Activated CD4-positive, alpha-beta T cell treated with anti-CD3 and anti-CD28 coated beads for 24 hours (primary cell): ENCODE data around the gene MID1.

Experiments used
- DNase-seq, 2 donors: peaks; one replicate each; pipeline ENCODE4 v3.0.0-alpha.2; 2020; ENCODE audit warnings: low read depth in 2 of 2

The MID1 gene

GRCh38 chrX:10486373-10486772 lies 134.0 kb downstream of the MID1 start:
- no peak for DNase-seq

DNA sequence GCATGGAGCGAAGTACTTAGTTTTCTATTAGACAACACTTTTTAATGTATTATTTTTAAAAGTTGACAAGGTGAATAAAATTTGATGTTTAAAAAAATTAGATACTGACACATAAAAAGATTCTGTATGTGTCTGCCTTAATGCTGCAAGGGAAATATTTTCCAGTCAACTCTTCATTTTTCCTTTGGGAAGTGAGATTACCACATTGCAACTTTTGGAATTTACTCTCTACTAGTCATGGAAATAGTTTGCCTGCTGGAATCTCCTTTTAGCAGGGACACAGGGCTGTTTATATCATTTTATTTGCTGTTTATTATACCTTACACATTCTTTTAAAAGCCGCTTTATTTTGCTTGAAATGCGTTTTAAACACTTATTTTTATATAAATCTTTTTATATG lies 135.1 kb downstream of the MID1 start:
- DNase-seq = no peak

- no peak for DNase-seq
These were observed 135.6 kb downstream of the MID1 start for GRCh38 chrX:10484683-10485247.

- DNase-seq = no peak
These were observed 137.1 kb downstream of the MID1 start for GRCh38 chrX:10483191-10483831.

GRCh38 chrX:10482708-10483107 lies 137.7 kb downstream of the MID1 start:
- DNase-seq = no peak

DNA sequence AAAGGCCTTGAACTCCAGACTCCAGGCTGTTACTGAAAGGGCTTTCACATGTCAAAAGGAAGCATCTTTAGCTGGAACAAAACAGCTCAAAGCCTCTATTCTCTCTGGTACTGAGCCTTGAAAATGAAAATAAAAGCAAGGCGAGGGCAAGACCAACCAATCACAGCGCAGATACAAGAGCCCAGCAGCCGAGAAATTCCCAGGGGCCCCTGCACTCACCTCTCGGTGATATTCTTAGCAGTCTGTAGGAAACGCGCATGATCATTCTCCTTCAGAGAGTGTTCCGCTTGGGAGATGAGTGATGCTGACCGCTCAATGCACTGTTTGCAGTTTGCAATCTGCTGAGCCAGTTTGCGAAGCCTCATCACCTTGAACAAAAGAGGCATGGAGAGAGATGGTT lies 138.1 kb downstream of the MID1 start:
- DNase-seq = no peak

GRCh38 chrX:10480861-10481260 lies 139.5 kb downstream of the MID1 start:
- DNase-seq = no peak

DNA sequence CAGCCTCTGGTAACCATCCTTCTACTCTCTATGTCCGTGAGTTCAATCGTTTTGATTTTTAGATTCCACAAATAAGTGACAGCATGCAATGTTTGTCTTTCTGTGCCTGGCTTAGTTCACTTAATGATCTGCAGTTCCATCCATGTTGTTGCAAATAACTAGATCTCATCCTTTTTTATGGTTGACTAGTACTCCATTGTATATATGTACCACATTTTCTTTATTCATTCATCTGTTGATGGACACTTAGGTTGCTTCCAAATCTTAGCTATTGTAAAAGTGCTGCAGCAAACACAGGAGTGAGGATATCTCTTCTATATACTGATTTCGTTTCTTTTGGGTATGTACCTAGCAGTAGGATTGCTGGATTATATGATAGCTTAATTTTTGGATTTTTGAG lies 140.9 kb downstream of the MID1 start:
- DNase-seq = no peak

GRCh38 chrX:10477525-10477924 lies 142.9 kb downstream of the MID1 start:
- no peak for DNase-seq

DNA sequence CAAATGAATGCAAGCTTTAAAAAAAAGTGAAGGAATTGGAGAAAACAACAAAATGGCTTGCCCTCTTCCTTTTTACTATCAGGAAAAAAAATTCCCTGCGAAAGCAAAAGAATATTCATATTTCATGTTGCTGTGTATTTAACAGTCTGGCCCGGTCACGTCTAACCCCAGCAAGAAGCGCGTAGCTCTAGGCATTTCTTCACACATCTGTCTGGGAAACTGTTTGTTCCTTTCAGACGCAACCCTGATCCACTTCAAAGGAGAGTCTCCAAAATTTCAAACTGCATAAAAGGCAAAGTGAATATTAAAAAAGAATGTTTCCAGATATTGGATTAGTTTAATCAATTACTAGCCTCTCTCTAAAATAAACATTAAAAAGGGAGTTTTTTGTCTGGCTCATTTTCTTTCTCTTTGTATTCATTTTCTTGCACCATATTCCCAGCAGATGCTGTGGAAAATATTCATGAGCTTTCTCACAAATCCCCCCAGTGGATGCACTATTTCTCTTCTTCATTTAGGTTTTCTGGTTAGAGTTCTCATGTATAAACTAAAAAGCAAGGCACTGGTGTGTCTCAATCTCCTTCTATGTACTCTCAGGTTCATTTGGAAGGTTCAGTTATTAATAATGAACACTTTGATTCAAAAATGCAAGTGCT lies 145.3 kb downstream of the MID1 start:
- DNase-seq = no peak

DNA sequence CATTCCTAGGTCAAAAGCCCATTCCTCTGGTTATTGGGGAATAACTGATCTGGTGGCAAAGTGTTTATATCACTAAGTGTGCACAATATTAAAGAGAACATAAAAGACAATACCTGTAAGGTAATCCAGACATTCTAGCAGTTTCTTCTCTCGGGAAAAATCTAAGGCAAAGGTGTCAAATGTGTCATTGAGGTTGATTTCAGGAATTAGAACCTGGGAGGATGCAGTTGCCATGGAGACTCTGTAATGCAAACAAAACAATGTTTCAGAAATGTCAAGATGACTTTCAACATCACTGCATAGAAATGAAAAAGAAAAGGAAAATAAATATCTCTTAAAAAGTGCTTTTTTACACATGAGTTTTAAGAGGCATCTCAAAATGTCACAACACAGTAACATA lies 145.9 kb downstream of the MID1 start:
- no peak for DNase-seq

DNA sequence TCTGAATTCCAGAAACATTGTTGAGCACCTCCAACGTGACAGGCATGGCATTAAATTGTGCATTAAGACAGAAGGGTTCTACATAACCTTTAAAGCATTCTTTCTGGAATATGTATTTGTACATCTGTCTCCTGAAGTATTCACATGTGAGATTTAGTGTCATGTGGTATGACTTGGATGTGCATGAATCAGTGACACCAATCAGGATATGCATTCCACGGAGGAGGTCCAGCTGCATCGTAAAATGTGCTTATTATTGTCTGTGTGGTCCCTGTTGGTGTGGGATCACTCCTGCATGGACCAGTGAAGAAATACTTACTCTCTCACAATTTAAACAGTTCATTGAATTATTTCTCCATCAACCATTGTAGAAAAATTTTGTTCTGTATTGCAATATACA lies 149.0 kb downstream of the MID1 start:
- DNase-seq = no peak

DNA sequence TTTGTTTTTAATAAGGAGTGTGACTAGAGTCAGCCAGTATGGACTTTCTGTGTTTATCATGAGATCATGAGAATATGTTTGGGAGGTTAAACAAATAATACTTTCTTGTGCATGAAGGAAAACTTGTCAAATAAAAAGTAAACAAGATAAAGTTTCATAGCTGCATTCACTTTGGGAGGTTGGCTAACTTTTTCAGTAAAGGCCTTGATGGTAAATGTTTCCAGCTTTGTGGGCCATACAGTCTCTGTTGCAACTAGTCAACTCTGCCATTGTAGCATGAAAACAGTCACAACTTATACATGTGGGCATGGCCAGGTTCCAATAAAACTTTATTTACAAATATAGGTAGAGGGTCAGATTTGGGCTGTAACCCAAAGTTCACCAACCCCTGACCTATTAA lies 150.4 kb downstream of the MID1 start:
- DNase-seq = no peak

GRCh38 chrX:10467793-10468192 lies 152.6 kb downstream of the MID1 start:
- no peak for DNase-seq

DNA sequence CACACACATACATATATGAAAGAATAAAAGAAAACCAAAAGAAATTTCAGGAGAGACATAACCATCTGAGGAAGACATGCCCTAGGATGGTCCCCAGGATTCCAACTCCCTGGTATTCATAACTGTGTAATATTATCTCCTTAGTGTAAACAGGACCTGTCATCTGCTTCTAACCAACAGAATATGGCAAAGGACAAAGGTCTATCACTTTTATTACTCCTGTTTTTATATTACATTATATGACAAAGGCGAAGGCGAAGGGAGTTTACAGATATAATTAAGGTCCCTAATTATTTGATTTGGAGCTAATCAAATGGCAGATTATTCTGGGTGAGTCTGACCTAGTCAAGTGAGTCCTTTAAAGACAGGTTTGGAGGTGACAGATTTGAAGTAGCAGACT lies 155.1 kb downstream of the MID1 start:
- DNase-seq = no peak

DNA sequence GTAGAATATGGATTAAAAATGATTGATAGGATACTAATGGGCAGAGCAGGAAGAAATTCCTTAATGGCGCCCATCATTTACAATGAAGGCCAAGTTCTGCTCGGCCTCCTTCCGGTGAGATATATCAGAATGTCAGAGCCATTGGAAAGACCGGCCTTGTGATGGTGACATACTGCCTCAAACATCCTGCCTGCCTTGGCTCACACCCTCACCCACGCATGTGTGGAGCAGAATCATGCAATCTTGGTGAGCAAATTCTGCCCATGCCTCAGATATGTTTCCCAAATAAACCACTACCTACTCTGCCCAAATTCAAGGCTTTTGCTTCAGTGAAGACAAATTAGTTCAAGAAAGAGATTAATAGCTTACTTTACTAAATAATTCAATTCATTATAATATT lies 163.3 kb downstream of the MID1 start:
- no peak for DNase-seq

GRCh38 chrX:10453945-10454344 lies 166.4 kb downstream of the MID1 start:
- no peak for DNase-seq

DNA sequence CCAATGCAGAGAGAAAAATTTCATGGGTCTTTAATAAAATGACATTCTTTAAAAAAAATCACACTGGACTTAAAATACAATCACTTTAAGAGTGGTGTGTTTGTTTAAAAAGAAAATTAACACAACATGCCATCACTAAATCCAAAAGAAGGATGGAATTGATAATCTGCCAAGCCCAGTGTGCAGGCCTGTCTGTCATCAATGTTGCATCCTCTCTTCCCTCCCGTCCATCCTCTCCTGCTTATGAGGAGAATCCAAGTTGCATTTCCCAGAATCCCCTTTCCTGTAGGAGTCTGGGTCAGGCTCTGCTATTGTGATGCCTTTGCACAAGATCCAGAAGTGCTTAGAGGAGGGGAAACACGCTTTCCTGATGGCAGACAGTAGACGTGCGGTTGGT lies 169.4 kb downstream of the MID1 start:
- DNase-seq = no peak

DNA sequence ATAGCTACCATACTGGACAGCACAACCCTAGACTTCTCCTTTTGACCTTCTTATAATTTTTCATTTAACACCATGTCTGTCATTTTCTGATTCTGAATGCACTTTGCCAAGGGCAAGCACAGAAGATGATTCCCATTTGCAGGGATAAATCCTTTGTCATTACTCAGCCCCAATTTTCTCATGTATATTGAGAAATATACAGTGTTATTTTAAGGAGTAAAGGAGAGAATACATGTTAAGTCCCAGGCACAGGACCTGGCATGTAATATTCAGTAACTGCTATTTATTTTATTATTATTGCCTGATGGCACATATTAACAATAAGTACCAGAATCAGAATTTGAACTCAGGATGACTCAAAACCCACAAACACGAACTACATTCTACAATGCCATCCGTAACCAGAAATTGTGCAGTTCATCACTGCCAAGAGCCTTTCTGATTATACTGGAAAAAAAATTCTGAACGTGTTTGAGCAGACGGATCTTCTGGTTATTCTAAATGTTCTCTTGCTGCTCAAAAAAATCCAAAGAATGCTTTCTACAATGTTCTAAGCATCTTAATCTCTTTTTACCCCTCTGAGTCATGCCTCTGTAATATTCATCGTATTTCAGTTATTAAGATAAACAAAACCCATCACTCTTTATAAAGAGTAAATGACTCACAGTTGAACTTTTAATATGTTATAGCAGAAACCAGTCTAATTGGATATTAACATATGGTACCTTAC lies 170.0 kb downstream of the MID1 start:
- DNase-seq = no peak

- no peak for DNase-seq
These were observed 172.7 kb downstream of the MID1 start for GRCh38 chrX:10447564-10448214.

DNA sequence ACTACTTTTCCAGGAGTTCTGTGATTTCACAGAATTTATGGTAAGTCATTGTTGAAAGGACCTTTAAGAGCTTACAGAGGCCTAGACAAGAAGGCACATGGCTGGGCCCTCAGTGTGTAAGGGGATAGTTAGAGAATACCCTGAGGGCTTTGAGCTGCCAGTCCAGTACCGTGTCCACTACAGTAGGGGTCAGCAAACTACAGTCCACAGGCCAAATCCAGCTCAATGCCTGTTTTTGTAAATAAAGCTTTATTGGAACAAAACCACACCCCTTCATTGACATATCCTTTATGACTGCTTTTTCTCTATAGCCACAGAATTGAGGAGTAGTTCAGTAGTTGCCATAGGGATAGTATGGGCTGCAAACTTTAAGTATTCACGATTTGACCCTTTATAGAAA lies 176.2 kb downstream of the MID1 start:
- no peak for DNase-seq

DNA sequence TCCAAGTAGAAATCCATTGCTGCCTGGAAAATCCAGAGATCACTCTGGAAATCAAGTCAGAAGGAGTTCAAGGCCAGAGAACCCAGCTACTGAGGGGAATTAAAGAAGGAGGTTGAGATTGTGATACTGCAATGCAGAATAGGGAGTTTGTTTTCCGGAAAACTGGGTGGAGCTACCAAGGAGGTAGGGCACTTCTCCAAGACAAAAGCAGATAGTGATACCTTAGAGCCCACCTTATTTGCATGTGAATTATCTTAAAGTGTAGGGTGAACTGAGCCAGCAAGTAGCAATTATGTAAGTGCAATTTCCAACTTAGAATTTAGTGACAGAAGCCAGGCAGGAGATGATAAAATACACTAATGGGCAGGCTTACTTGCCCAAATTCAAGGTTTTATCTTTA lies 178.9 kb downstream of the MID1 start:
- no peak for DNase-seq
